Gastrocnemius medialis (tissue), 4 donors: ENCODE data around the gene GAS6. TPM values are rescaled to one million over a fixed set of nuclear protein-coding genes. Genes with fewer than 3 reads are reported as not detected.
A peak's percentile ranks its signal among the peaks of the same experiment; 100 is the strongest.

ENCODE experiments used
- ATAC-seq, 2 donors: fragments of 150-250 bp; one replicate each; pipeline ENCODE4 v1.9.1; 2016
- DNase-seq, 2 donors: peaks; one replicate each; pipeline ENCODE4 v3.0.0-alpha.2; 2019
- H3K27ac ChIP-seq, 4 donors: fragments of 200-600 bp; sonication (generic); 1 replicate in 1 of 4; 2 replicates in 3 of 4; pipeline ENCODE4 v1.5.1; 2016 to 2018; ENCODE audit warnings: mild to moderate bottlenecking in 2 of 4, moderate library complexity in 1 of 4
- H3K27me3 ChIP-seq, 3 donors: fragments of 200-600 bp; sonication (generic) in 2 of 3; 1 replicate in 1 of 3; 2 replicates in 2 of 3; pipeline versions ENCODE4 v1.5.1 to v1.6.0; 2016 to 2019; ENCODE audit warnings: mild to moderate bottlenecking in 1 of 3, moderate library complexity in 1 of 3
- H3K36me3 ChIP-seq, 2 donors: fragments of 200-600 bp; sonication (generic) in 1 of 2; one replicate each; pipeline ENCODE4 v1.5.1; 2017 to 2018
- H3K4me1 ChIP-seq, 2 donors: fragments of 200-600 bp; sonication (generic) in 1 of 2; one replicate each; pipeline ENCODE4 v1.5.1; 2016 to 2017; ENCODE audit warnings: mild to moderate bottlenecking in 2 of 2
- H3K4me3 ChIP-seq, 4 donors: fragments of 200-600 bp; sonication (generic) in 3 of 4; 1 replicate in 1 of 4; 2 replicates in 3 of 4; pipeline ENCODE4 v1.5.1; 2016 to 2019; ENCODE audit warnings: mild to moderate bottlenecking in 2 of 4
- H3K9me3 ChIP-seq, 3 donors: fragments of 200-600 bp; sonication (generic) in 2 of 3; 1 replicate in 1 of 3; 2 replicates in 2 of 3; pipeline ENCODE4 v1.5.1; 2016 to 2019
- CTCF ChIP-seq, 5 experiments: fragments of 450-650 bp in 3 of 5; fragments of 200-600 bp in 2 of 5; sonication (generic) in 2 of 5; IDR thresholded peaks in 4 of 5; conservative IDR thresholded peaks in 1 of 5; 1 replicate in 4 of 5; 2 replicates in 1 of 5; pipeline ENCODE4 v1.5.1; 2016 to 2019; ENCODE audit warnings: antibody characterized with exemption in 5 of 5, mild to moderate bottlenecking in 3 of 5, moderate library complexity in 3 of 5
- POLR2A ChIP-seq, 2 donors: fragments of 450-650 bp; IDR thresholded peaks; one replicate each; pipeline ENCODE4 v1.6.1; 2017; ENCODE audit warnings: antibody characterized with exemption in 2 of 2, mild to moderate bottlenecking in 2 of 2, moderate library complexity in 2 of 2
- in situ Hi-C, 4 donors: fragments of 200-750 bp; cut with MboI; loops; one replicate each; pipeline versions ENCODE4 v1.15.0 to v1.8.0; 2017; ENCODE audit warnings: low sequenced_read_pairs in 4 of 4
- intact Hi-C: fragments of 100-400 bp; cut with DNase I; formaldehyde crosslinking; loops from one replicate; pipeline ENCODE4 v1.15.1; 2023; ENCODE audit warnings: low total_unique reads
- total RNA-seq, 4 donors: library from RNA; depleted of rRNA; stranded (reverse); fragments of >200 nt; gene quantifications; one replicate each; pipeline versions ENCODE4 v1.1.0 to v1.2.3, GENCODE V29; 2016

Gene GAS6
- total RNA-seq, 4 donors from 2014 or later: 68.6 to 122 (median 86.3) TPM

GRCh38 chr13:113843864-113844556, 19.9 kb downstream of the GAS6 start:
- Histone ChIP-seq H3K4me1 (peaks cover 33 to 49% of the 10 kb centered on the region in 2 donors), H3K9me3 (no peaks in the 10 kb centered on the region), H3K27ac (peak overlapping the region in 2 of 4 donors; percentile 10 to 21), H3K36me3 (peaks cover 0 to 6% of the 10 kb centered on the region in 2 donors), H3K27me3 (no peaks in the 10 kb centered on the region), H3K4me3 (no peak overlapping the region)
- TF ChIP-seq POLR2A (IDR thresholded peaks at IDR 0.05) (no peak), CTCF (IDR thresholded peaks at IDR 0.05 in 4 of 5, conservative IDR thresholded peaks at IDR 0.05 in 1 of 5) (no peak)
- DNase-seq: no peak
- ATAC-seq: no peak
- intact Hi-C loops: no loop called here
- in situ Hi-C loops: no loop called here

- in situ Hi-C loops: no loop called here
- Histone ChIP-seq H3K27ac (peak overlapping the region in 2 of 4 donors; percentile 21 to 33), H3K36me3 (peaks cover 0 to 6% of the 10 kb centered on the region in 2 donors), H3K9me3 (no peaks in the 10 kb centered on the region), H3K4me1 (peaks cover 33 to 49% of the 10 kb centered on the region in 2 donors), H3K27me3 (no peaks in the 10 kb centered on the region), H3K4me3 (no peak overlapping the region)
- TF ChIP-seq CTCF (IDR thresholded peaks at IDR 0.05 in 4 of 5, conservative IDR thresholded peaks at IDR 0.05 in 1 of 5) (no peak), POLR2A (IDR thresholded peaks at IDR 0.05) (no peak)
- ATAC-seq (no peak), DNase-seq (no peak)
- intact Hi-C loops: no loop called here
Observed at GRCh38 chr13:113843063-113843654, 20.7 kb downstream of the GAS6 start.

GRCh38 chr13:113842336-113843062, 21.4 kb downstream of the GAS6 start:
- Histone ChIP-seq H3K27ac (peak overlapping the region in 1 of 4 donors; percentile 21), H3K4me1 (peaks cover 32 to 55% of the 10 kb centered on the region in 2 donors), H3K27me3 (no peaks in the 10 kb centered on the region), H3K4me3 (no peak overlapping the region), H3K36me3 (peaks cover 0 to 6% of the 10 kb centered on the region in 2 donors), H3K9me3 (no peaks in the 10 kb centered on the region)
- ATAC-seq (no peak), DNase-seq (no peak)
- intact Hi-C loops (no loop called here), in situ Hi-C loops (no loop called here)
- no peak for TF ChIP-seq POLR2A (IDR thresholded peaks at IDR 0.05)
- no peak for TF ChIP-seq CTCF (IDR thresholded peaks at IDR 0.05 in 4 of 5, conservative IDR thresholded peaks at IDR 0.05 in 1 of 5)

GRCh38 chr13:113841353-113841650, 22.6 kb downstream of the GAS6 start:
- peak overlapping the region in 3 of 4 donors; percentile 94 to 98 (median 94) for H3K27ac ChIP-seq
- no peak for DNase-seq
- no peak for TF ChIP-seq CTCF (IDR thresholded peaks at IDR 0.05 in 4 of 5, conservative IDR thresholded peaks at IDR 0.05 in 1 of 5)
- no peak for TF ChIP-seq POLR2A (IDR thresholded peaks at IDR 0.05)
- no peak overlapping the region for H3K4me3 ChIP-seq
- H3K27me3 ChIP-seq: no peaks in the 10 kb centered on the region
- H3K9me3 ChIP-seq: no peaks in the 10 kb centered on the region
- peaks cover 0 to 6% of the 10 kb centered on the region in 2 donors for H3K36me3 ChIP-seq
- in situ Hi-C loops: no loop called here
- intact Hi-C loops: no loop called here
- peaks cover 41 to 62% of the 10 kb centered on the region in 2 donors for H3K4me1 ChIP-seq
- ATAC-seq: no peak
